GM19324 (cell line): ENCODE data around the gene HRH1.

Source experiments
- ATAC-seq: cut with Tn5 transposase; IDR thresholded peaks from one replicate; pipeline ENCODE4 v1.9.1; 2021; ENCODE audit warnings: mild to moderate bottlenecking, moderate library complexity; ENCODE audit not compliant: unreplicated experiment, low FRiP score

Gene HRH1

GRCh38 chr3:11272906-11273574, 118.7 kb downstream of the HRH1 start:
- no peak for ATAC-seq

- no peak for ATAC-seq
Observed at GRCh38 chr3:11273891-11274291, 119.6 kb downstream of the HRH1 start.

GRCh38 chr3:11274566-11275142, 120.4 kb downstream of the HRH1 start:
- no peak for ATAC-seq

GRCh38 chr3:11275926-11276325, 121.6 kb downstream of the HRH1 start:
- ATAC-seq = no peak

- no peak for ATAC-seq
Observed at GRCh38 chr3:11276901-11277300, 122.6 kb downstream of the HRH1 start.

GRCh38 chr3:11282250-11283138, 128.2 kb downstream of the HRH1 start:
- no peak for ATAC-seq

GRCh38 chr3:11283139-11283475, 128.8 kb downstream of the HRH1 start:
- ATAC-seq = no peak

GRCh38 chr3:11284011-11284410, 129.7 kb downstream of the HRH1 start:
- no peak for ATAC-seq

- no peak for ATAC-seq
Observed at GRCh38 chr3:11285471-11285870, 131.2 kb downstream of the HRH1 start.

GRCh38 chr3:11287404-11287803, 133.1 kb downstream of the HRH1 start:
- ATAC-seq = no peak

- ATAC-seq = no peak
Observed at GRCh38 chr3:11288021-11288491, 133.8 kb downstream of the HRH1 start.

GRCh38 chr3:11288786-11289637, 134.7 kb downstream of the HRH1 start:
- ATAC-seq = no peak

GRCh38 chr3:11289864-11290263, 135.6 kb downstream of the HRH1 start:
- no peak for ATAC-seq

- ATAC-seq = no peak
Observed at GRCh38 chr3:11290743-11291680, 136.7 kb downstream of the HRH1 start.

- no peak for ATAC-seq
Observed at GRCh38 chr3:11291808-11292207, 137.5 kb downstream of the HRH1 start.

- ATAC-seq = no peak
Observed at GRCh38 chr3:11297126-11297525, 142.8 kb downstream of the HRH1 start.

GRCh38 chr3:11300970-11301369, 146.7 kb downstream of the HRH1 start:
- ATAC-seq = peak; percentile 73

GRCh38 chr3:11302444-11302843, 148.2 kb downstream of the HRH1 start:
- ATAC-seq = no peak

- no peak for ATAC-seq
Observed at GRCh38 chr3:11304175-11304574, 149.9 kb downstream of the HRH1 start.
